Measurements from ENCODE around the gene CEACAM8. TPM values are rescaled to one million over a fixed set of nuclear protein-coding genes. Genes with fewer than 3 reads are reported as not detected.

The CEACAM8 gene
- total RNA-seq, 1 experiment from 2014 or later: not detected

DNA sequence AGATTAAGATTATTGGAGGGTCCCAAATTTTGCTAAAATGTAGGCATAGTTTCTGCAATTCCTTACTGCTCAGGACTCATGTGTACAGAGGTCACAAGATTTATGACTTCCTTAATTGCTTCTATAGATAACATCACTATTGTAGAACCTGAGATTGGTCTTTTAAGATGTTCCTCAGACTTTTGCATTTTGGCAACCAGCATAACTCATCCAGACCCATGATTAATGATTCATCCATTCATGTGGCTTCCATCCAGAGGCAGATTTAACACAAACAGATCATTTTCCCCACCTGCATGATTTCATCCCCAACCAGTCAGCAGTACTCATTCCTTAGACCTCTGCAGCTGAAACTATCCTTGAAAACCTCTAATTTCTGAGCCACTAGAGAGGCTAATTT, 34.5 kb upstream of the CEACAM8 start:
- Histone ChIP-seq H3K9me3 (ENCODE audit: control insufficient read depth in 1 of 2, insufficient read depth in 1 of 2, low read depth in 1 of 2, low read length in 2 of 2) (peaks cover 0 to 4% of the 10 kb centered on the region in 2 experiments; a peak in 2 of 4 replicates), H3K36me3 (ENCODE audit: control insufficient read depth in 1 of 2, insufficient read depth in 2 of 2, low read length in 2 of 2) (no peaks in the 10 kb centered on the region), H3K9ac (ENCODE audit: low read length) (no peak overlapping the region), H3K27me3 (ENCODE audit: insufficient read depth, low read length) (peaks cover 11% of the 10 kb centered on the region; the same call in 1 of the 2 replicates), H3K27ac (ENCODE audit: low read depth, low read length) (no peak overlapping the region), H2AFZ (ENCODE audit: low read depth, low read length, poor library complexity, severe bottlenecking) (no peak overlapping the region), H3K79me2 (ENCODE audit: insufficient read depth, low read length) (no peaks in the 10 kb centered on the region), H3K4me2 (ENCODE audit: low read length) (no peak overlapping the region; the same call in 1 of the 2 replicates), H3K4me1 (ENCODE audit: control insufficient read depth in 1 of 2, insufficient read depth in 2 of 2, low read length in 2 of 2) (peaks cover 0 to 12% of the 10 kb centered on the region in 2 experiments; a peak in 1 of 4 replicates), H3K4me3 (replicated peaks in 1 of 2; ENCODE audit: low read depth in 1 of 2, low read length in 2 of 2) (no peak overlapping the region), H3K9me2 (ENCODE audit: insufficient read depth) (no peaks in the 10 kb centered on the region), H4K20me1 (ENCODE audit: insufficient read depth) (no peaks in the 10 kb centered on the region)
- no peak for TF ChIP-seq SP1 (IDR thresholded peaks at IDR 0.05; ENCODE audit: low read depth)
- no peak for TF ChIP-seq FOSL1 (IDR thresholded peaks at IDR 0.05; ENCODE audit: low read depth)
- TF ChIP-seq, protein P1, sequence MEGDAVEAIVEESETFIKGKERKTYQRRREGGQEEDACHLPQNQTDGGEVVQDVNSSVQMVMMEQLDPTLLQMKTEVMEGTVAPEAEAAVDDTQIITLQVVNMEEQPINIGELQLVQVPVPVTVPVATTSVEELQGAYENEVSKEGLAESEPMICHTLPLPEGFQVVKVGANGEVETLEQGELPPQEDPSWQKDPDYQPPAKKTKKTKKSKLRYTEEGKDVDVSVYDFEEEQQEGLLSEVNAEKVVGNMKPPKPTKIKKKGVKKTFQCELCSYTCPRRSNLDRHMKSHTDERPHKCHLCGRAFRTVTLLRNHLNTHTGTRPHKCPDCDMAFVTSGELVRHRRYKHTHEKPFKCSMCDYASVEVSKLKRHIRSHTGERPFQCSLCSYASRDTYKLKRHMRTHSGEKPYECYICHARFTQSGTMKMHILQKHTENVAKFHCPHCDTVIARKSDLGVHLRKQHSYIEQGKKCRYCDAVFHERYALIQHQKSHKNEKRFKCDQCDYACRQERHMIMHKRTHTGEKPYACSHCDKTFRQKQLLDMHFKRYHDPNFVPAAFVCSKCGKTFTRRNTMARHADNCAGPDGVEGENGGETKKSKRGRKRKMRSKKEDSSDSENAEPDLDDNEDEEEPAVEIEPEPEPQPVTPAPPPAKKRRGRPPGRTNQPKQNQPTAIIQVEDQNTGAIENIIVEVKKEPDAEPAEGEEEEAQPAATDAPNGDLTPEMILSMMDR (IDR thresholded peaks at IDR 0.05 in 2 of 3, conservative IDR thresholded peaks at IDR 0.05 in 1 of 3; ENCODE audit: borderline replicate concordance in 1 of 3, insufficient read depth in 1 of 3, low read depth in 2 of 3, low read length in 2 of 3): no peak
- no peak for TF ChIP-seq EGR1 (IDR thresholded peaks at IDR 0.05; ENCODE audit: low read depth)
- TF ChIP-seq TCF7L2 (IDR thresholded peaks at IDR 0.05; ENCODE audit: borderline replicate concordance, extremely low read depth, insufficient read depth, insufficient read length): no peak
- no peak for TF ChIP-seq EZH2 (IDR thresholded peaks at IDR 0.05)
- TF ChIP-seq, protein P2, sequence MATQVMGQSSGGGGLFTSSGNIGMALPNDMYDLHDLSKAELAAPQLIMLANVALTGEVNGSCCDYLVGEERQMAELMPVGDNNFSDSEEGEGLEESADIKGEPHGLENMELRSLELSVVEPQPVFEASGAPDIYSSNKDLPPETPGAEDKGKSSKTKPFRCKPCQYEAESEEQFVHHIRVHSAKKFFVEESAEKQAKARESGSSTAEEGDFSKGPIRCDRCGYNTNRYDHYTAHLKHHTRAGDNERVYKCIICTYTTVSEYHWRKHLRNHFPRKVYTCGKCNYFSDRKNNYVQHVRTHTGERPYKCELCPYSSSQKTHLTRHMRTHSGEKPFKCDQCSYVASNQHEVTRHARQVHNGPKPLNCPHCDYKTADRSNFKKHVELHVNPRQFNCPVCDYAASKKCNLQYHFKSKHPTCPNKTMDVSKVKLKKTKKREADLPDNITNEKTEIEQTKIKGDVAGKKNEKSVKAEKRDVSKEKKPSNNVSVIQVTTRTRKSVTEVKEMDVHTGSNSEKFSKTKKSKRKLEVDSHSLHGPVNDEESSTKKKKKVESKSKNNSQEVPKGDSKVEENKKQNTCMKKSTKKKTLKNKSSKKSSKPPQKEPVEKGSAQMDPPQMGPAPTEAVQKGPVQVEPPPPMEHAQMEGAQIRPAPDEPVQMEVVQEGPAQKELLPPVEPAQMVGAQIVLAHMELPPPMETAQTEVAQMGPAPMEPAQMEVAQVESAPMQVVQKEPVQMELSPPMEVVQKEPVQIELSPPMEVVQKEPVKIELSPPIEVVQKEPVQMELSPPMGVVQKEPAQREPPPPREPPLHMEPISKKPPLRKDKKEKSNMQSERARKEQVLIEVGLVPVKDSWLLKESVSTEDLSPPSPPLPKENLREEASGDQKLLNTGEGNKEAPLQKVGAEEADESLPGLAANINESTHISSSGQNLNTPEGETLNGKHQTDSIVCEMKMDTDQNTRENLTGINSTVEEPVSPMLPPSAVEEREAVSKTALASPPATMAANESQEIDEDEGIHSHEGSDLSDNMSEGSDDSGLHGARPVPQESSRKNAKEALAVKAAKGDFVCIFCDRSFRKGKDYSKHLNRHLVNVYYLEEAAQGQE (IDR thresholded peaks at IDR 0.05; ENCODE audit: low read depth): no peak
- TF ChIP-seq, protein P3, sequence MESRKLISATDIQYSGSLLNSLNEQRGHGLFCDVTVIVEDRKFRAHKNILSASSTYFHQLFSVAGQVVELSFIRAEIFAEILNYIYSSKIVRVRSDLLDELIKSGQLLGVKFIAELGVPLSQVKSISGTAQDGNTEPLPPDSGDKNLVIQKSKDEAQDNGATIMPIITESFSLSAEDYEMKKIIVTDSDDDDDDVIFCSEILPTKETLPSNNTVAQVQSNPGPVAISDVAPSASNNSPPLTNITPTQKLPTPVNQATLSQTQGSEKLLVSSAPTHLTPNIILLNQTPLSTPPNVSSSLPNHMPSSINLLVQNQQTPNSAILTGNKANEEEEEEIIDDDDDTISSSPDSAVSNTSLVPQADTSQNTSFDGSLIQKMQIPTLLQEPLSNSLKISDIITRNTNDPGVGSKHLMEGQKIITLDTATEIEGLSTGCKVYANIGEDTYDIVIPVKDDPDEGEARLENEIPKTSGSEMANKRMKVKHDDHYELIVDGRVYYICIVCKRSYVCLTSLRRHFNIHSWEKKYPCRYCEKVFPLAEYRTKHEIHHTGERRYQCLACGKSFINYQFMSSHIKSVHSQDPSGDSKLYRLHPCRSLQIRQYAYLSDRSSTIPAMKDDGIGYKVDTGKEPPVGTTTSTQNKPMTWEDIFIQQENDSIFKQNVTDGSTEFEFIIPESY (IDR thresholded peaks at IDR 0.05; ENCODE audit: extremely low read depth, insufficient replicate concordance, low read length): no peak
- no peak for TF ChIP-seq CBX3 (IDR thresholded peaks at IDR 0.05; ENCODE audit: low read depth)
- TF ChIP-seq ZFX (IDR thresholded peaks at IDR 0.05): no peak
- TF ChIP-seq, protein P4, sequence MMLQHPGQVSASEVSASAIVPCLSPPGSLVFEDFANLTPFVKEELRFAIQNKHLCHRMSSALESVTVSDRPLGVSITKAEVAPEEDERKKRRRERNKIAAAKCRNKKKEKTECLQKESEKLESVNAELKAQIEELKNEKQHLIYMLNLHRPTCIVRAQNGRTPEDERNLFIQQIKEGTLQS (IDR thresholded peaks at IDR 0.05): no peak
- TF ChIP-seq CEBPB (IDR thresholded peaks at IDR 0.05; ENCODE audit: low read depth): no peak
- TF ChIP-seq EZH2phosphoT487 (IDR thresholded peaks at IDR 0.05; ENCODE audit: borderline replicate concordance): no peak
- TF ChIP-seq YY1 (IDR thresholded peaks at IDR 0.05; ENCODE audit: extremely low read depth, insufficient replicate concordance, low read depth, low read length): no peak
- no peak for TF ChIP-seq ELF1 (IDR thresholded peaks at IDR 0.05; ENCODE audit: borderline replicate concordance, low read depth)
- no peak for TF ChIP-seq JUND (IDR thresholded peaks at IDR 0.05)
- ChIA-PET RAD21 (ENCODE audit: low non-redundant PET in 1 of 2, low total read pairs in 2 of 2, uncharacterized antibody in 2 of 2, unreplicated experiment in 2 of 2) (no interaction called here), POLR2A (no interaction called here), CTCF (no interaction called here)
- intact Hi-C loops (cut with micrococcal nuclease): no loop called here
- BruUV-seq (replicated peaks): no TSS peak
- no peak for DNase-seq (ENCODE audit: low read depth, low spot score)
- no peak for ATAC-seq

Measured in HCT116 (cell line).